Thoracic aorta (tissue), 2 donors: ENCODE data around the gene MPHOSPH9. TPM values are rescaled to one million over a fixed set of nuclear protein-coding genes. Genes with fewer than 3 reads are reported as not detected.
A peak's percentile ranks its signal among the peaks of the same experiment; 100 is the strongest.

Source experiments
- ATAC-seq: fragments of 150-250 bp; one replicate; pipeline ENCODE4 v1.8.0; 2017; ENCODE audit warnings: low read depth; ENCODE audit not compliant: insufficient number of reproducible peaks, low FRiP score
- DNase-seq: peaks from one replicate; pipeline ENCODE4 v3.0.0-alpha.2; 2020; ENCODE audit warnings: low spot score
- H3K27ac ChIP-seq, 2 donors: fragments of 200-600 bp; sonication (generic); 1 replicate in 1 of 2; 2 replicates in 1 of 2; pipeline ENCODE4 v1.5.1; 2016; ENCODE audit warnings: mild to moderate bottlenecking in 2 of 2, moderate library complexity in 2 of 2
- H3K27me3 ChIP-seq: fragments of 200-600 bp; sonication (generic); replicated peaks from 2 replicates; pipeline ENCODE4 v1.6.0; 2016; ENCODE audit warnings: mild to moderate bottlenecking; ENCODE audit not compliant: insufficient read depth
- H3K36me3 ChIP-seq: fragments of 200-600 bp; sonication (generic); one replicate; pipeline ENCODE4 v1.5.1; 2016
- H3K4me1 ChIP-seq, 2 donors: fragments of 200-600 bp; sonication (generic); 1 replicate in 1 of 2; 2 replicates in 1 of 2; pipeline versions ENCODE4 v1.5.1 to v1.6.0; 2016; ENCODE audit warnings: low read depth in 2 of 2, mild to moderate bottlenecking in 1 of 2; ENCODE audit not compliant: control insufficient read depth in 1 of 2
- H3K4me3 ChIP-seq: fragments of 200-600 bp; sonication (generic); 2 replicates; pipeline ENCODE4 v1.5.1; 2016; ENCODE audit warnings: mild to moderate bottlenecking
- H3K9me3 ChIP-seq: fragments of 200-600 bp; sonication (generic); 2 replicates; pipeline ENCODE4 v1.5.1; 2016
- total RNA-seq, 2 donors: library from RNA; depleted of rRNA; stranded (reverse); fragments of >200 nt; gene quantifications; one replicate each; pipeline versions ENCODE4 v1.1.0 to v1.2.3, GENCODE V29; 2016
- TF ChIP-seq, protein P1 (sequence below): fragments of 200-600 bp; sonication (generic); IDR thresholded peaks from one replicate; pipeline ENCODE4 v1.5.1; 2019; ENCODE audit warnings: antibody characterized with exemption

MPHOSPH9 gene
- total RNA-seq, 2 donors from 2014 or later: 7.6 to 44.0 TPM

DNA sequence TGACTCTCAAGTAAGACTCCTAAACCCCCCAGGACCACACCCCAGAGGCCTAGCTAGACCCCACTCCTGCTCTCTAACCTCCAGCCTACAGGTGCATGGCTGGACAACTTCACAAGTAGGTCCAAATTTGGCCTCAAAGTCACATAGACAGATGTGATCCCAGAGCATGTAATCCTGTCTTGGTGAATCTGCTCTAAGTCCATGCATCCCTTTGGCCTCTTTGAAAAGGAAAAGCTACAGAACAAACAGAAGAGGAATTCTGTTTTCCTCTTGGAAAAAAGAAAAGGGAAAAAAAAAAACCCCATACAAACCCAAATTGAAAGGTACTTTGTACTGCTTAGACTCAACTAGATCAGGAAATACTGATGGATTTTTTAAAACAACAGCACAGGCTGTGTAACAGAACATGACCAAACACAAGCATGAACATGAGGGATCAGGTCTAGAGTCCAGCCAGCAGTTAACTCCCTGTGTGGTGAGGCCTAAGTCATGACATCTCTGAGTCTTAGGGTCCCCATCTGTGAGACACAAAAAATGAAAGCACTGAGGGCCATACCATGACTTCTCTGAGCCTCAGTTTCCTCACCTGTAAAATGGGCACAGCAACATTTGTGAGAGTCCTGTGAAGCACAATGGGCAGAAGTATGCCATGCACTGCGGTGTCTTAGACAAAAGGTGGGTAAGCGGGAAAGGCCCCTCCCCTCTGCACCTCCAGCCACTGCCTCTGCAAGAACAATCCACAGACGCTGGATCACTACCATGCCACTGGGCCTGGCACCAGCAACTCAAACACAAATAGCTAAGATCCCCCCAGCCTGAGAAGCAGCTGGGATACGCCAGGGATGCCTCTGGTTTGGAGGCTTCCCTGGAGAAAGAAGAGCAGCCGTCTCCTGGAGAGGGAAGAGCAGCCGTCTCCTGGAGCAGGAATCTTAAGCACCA lies 92.0 kb downstream of the MPHOSPH9 start:
- Histone ChIP-seq H3K36me3 (no peaks in the 10 kb centered on the region), H3K27me3 (no peaks in the 10 kb centered on the region), H3K4me3 (no peak overlapping the region), H3K27ac (peak overlapping the region; percentile 69), H3K4me1 (peaks cover 29 to 45% of the 10 kb centered on the region in 2 donors), H3K9me3 (no peaks in the 10 kb centered on the region)
- ATAC-seq (no peak), DNase-seq (no peak)
- TF ChIP-seq, protein P1, sequence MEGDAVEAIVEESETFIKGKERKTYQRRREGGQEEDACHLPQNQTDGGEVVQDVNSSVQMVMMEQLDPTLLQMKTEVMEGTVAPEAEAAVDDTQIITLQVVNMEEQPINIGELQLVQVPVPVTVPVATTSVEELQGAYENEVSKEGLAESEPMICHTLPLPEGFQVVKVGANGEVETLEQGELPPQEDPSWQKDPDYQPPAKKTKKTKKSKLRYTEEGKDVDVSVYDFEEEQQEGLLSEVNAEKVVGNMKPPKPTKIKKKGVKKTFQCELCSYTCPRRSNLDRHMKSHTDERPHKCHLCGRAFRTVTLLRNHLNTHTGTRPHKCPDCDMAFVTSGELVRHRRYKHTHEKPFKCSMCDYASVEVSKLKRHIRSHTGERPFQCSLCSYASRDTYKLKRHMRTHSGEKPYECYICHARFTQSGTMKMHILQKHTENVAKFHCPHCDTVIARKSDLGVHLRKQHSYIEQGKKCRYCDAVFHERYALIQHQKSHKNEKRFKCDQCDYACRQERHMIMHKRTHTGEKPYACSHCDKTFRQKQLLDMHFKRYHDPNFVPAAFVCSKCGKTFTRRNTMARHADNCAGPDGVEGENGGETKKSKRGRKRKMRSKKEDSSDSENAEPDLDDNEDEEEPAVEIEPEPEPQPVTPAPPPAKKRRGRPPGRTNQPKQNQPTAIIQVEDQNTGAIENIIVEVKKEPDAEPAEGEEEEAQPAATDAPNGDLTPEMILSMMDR: no peak

DNA sequence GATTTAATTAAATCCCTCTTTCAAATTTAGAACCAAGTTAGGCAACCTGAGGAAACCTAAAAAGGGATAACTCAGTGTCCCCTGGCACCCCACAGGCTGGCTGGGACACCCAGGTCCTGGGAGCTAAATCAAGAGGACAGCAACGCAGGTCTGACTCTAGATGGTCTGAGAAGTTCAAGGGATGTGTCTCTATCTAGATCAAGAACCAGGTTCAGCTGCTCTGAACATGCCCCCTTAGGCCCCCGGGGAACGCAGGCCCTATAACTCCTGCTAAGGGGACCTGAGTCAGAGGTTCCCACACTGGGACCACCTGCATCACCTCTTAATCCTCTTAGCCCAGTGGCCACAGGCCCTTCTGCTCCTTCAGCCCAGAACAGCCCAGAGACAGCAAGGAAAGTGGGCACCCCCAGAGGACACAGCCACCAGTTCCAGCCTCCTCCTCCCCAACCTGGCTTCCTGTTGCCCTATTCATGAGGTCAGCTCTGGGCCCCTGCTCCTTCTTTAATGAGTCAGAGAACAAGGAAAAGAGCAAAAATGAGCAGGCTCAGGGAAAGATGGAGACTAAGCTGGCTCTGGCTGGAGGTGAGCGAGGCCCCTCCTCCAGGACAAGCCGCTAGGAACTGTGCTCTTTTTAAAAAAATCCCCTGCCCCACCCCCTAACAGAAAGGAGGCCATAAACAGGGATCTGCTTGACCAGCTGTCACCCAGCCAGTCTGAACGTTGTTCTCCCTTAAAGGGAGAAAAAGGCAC lies 92.8 kb downstream of the MPHOSPH9 start:
- no peak overlapping the region for H3K4me3 ChIP-seq
- H3K27me3 ChIP-seq: no peaks in the 10 kb centered on the region
- DNase-seq (no peak), ATAC-seq (no peak)
- H3K36me3 ChIP-seq: no peaks in the 10 kb centered on the region
- TF ChIP-seq, protein P1: no peak
- H3K27ac ChIP-seq: peak overlapping the region; percentile 69
- H3K4me1 ChIP-seq: peaks cover 29 to 45% of the 10 kb centered on the region in 2 donors
- H3K9me3 ChIP-seq: no peaks in the 10 kb centered on the region

DNA sequence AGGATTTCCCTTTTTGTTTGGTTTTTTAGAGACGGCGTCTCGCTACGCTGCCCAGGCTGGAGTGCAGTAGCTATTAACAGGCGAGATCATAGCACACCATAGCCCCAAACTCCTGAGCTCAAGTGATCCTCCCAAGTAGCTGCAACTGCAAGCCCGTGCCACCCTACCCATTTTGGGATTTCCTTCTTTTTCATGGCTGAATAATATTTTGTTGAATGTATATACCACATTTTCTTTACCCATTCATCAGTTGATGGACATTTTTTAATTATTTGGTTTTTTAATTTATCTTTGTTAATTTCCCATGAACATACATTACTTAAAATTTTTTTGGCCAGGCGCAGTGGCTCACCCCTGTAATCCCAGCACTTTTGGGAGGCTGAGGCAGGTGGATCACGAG lies 97.3 kb downstream of the MPHOSPH9 start:
- Histone ChIP-seq H3K27me3 (no peaks in the 10 kb centered on the region), H3K36me3 (no peaks in the 10 kb centered on the region), H3K9me3 (no peaks in the 10 kb centered on the region), H3K4me1 (peaks cover 10 to 14% of the 10 kb centered on the region in 2 donors), H3K4me3 (no peak overlapping the region), H3K27ac (no peak overlapping the region)
- ATAC-seq: no peak
- no peak for DNase-seq
- TF ChIP-seq, protein P1: no peak

DNA sequence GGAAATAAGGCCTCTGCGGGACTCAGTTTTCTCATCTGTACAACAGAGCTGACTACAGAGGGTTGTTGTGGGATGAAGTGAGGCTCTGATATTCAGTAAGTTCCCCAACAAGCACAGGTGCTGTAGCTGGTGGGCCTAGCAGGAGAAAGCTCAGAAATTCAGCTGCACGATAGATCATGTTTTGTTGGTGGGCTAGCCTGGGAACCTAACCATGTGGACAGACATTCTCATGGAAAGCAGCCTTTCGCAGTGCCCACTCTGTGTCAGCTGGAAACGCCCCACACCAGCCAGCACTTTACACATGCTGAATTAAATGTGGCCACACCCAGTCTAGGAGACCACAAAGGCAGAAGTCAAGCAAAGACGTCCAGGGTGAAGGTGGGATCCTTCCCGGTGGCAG lies 98.1 kb downstream of the MPHOSPH9 start:
- H3K4me1 ChIP-seq: peaks cover under 1 to 5% of the 10 kb centered on the region in 2 donors
- no peak overlapping the region for H3K4me3 ChIP-seq
- DNase-seq (no peak), ATAC-seq (no peak)
- no peaks in the 10 kb centered on the region for H3K9me3 ChIP-seq
- no peaks in the 10 kb centered on the region for H3K27me3 ChIP-seq
- no peaks in the 10 kb centered on the region for H3K36me3 ChIP-seq
- H3K27ac ChIP-seq: no peak overlapping the region
- TF ChIP-seq, protein P1: no peak

DNA sequence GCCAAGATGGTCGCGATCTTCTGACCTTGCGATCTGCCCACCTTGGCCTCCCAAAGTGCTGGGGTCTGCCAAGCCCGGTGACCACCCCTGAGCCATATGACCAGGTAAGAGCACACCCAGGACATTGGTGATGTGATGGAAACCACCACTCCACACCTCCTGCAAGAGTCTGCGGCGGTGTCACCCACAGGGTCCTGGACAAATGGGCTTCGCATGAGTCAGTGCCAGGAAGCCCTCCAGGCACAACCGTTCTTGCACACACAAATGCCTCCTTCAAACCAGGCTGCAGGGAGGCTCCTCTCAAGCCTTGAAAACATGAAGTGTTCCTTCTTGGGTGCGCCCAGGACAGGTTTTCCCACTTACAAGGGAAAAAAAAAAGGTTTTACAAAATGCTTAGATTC lies 98.7 kb downstream of the MPHOSPH9 start:
- ATAC-seq: no peak
- H3K27ac ChIP-seq: no peak overlapping the region
- TF ChIP-seq, protein P1: no peak
- DNase-seq: no peak
- H3K4me1 ChIP-seq: no peaks in the 10 kb centered on the region
- H3K36me3 ChIP-seq: no peaks in the 10 kb centered on the region
- H3K27me3 ChIP-seq: no peaks in the 10 kb centered on the region
- no peak overlapping the region for H3K4me3 ChIP-seq
- no peaks in the 10 kb centered on the region for H3K9me3 ChIP-seq
